Neural cell (in vitro differentiated cells): ENCODE measurements around the gene PTGFR.

Source experiments
- CTCF ChIP-seq: fragments of 450-650 bp; IDR thresholded peaks from 2 replicates; pipeline ENCODE4 v1.5.1; 2014; ENCODE audit warnings: antibody characterized with exemption, mild to moderate bottlenecking, moderate library complexity; ENCODE audit not compliant: poor library complexity, severe bottlenecking
- EP300 ChIP-seq: fragments of 450-650 bp; conservative IDR thresholded peaks from 2 replicates; pipeline ENCODE4 v1.6.1; 2014; ENCODE audit warnings: antibody characterized with exemption, mild to moderate bottlenecking, moderate library complexity; ENCODE audit not compliant: poor library complexity, severe bottlenecking
- EZH2 ChIP-seq: fragments of 200-600, 300-800 bp; shearing (Covaris generic), sonication (generic); IDR thresholded peaks from 2 replicates; pipeline ENCODE4 v1.6.1; 2014; ENCODE audit warnings: antibody characterized with exemption, low read length, borderline replicate concordance, mild to moderate bottlenecking; ENCODE audit not compliant: insufficient read depth, poor library complexity, severe bottlenecking
- MXI1 ChIP-seq: fragments of 450-650 bp; conservative IDR thresholded peaks from 2 replicates; pipeline ENCODE4 v1.6.1; 2014; ENCODE audit warnings: antibody characterized with exemption, mild to moderate bottlenecking; ENCODE audit not compliant: poor library complexity, severe bottlenecking
- POLR2AphosphoS5 ChIP-seq: IDR thresholded peaks from 2 replicates; pipeline ENCODE4 v1.6.1; 2012
- REST ChIP-seq: IDR thresholded peaks from 2 replicates; pipeline ENCODE4 v1.6.1; 2012; ENCODE audit warnings: borderline replicate concordance
- SMC3 ChIP-seq: fragments of 450-650 bp; conservative IDR thresholded peaks from 2 replicates; pipeline ENCODE4 v1.6.1; 2014; ENCODE audit warnings: antibody characterized with exemption, mild to moderate bottlenecking, moderate library complexity; ENCODE audit not compliant: poor library complexity
- TAF1 ChIP-seq: IDR thresholded peaks from 2 replicates; pipeline ENCODE4 v1.6.1; 2012; ENCODE audit warnings: low read depth

- TF ChIP-seq CTCF (no peak), SMC3 (no peak), EP300 (no peak), REST (no peak), POLR2AphosphoS5 (no peak), MXI1 (no peak), TAF1 (no peak), EZH2 (no peak)
These were observed 50.7 kb downstream of the PTGFR start for GRCh38 chr1:78541479-78541878.
